Measurements from ENCODE around the gene DLGAP1. TPM values are rescaled to one million over a fixed set of nuclear protein-coding genes. Genes with fewer than 3 reads are reported as not detected.

The DLGAP1 gene
- total RNA-seq, 1 donor from 2014 or later, result 0.05 TPM

- DNase-seq, result peak; percentile 71
- no peaks in the 10 kb centered on the region for H3K36me3 ChIP-seq
- TF ChIP-seq CTCF (IDR thresholded peaks at IDR 0.05; ENCODE audit: borderline replicate concordance), result no peak
- intact Hi-C loops (cut with micrococcal nuclease), result no loop called here
- H3K27me3 ChIP-seq (ENCODE audit: low read depth), result no peaks in the 10 kb centered on the region
- peak overlapping the region; percentile 36 for H3K4me3 ChIP-seq
- peak overlapping the region; percentile 81 for H3K27ac ChIP-seq (replicated peaks)
- peaks cover 26% of the 10 kb centered on the region for H3K4me1 ChIP-seq
- no peaks in the 10 kb centered on the region for H3K9me3 ChIP-seq (replicated peaks)
Observed at GRCh38 chr18:3623769-3624545, 831.1 kb downstream of the DLGAP1 start.

GRCh38 chr18:3620146-3621119 is 834.7 kb downstream of the DLGAP1 start:
- TF ChIP-seq CTCF (IDR thresholded peaks at IDR 0.05; ENCODE audit: borderline replicate concordance), result no peak
- intact Hi-C loops (cut with micrococcal nuclease), result no loop called here
- no peak for DNase-seq
- peaks cover 4% of the 10 kb centered on the region for H3K9me3 ChIP-seq (replicated peaks)
- no peak overlapping the region for H3K27ac ChIP-seq (replicated peaks)
- H3K4me1 ChIP-seq, result peaks cover 26% of the 10 kb centered on the region
- H3K36me3 ChIP-seq, result no peaks in the 10 kb centered on the region
- no peaks in the 10 kb centered on the region for H3K27me3 ChIP-seq (ENCODE audit: low read depth)
- H3K4me3 ChIP-seq, result no peak overlapping the region

- H3K4me3 ChIP-seq, result no peak overlapping the region
- TF ChIP-seq CTCF (IDR thresholded peaks at IDR 0.05; ENCODE audit: borderline replicate concordance), result no peak
- peaks cover 24% of the 10 kb centered on the region for H3K4me1 ChIP-seq
- no peaks in the 10 kb centered on the region for H3K36me3 ChIP-seq
- H3K9me3 ChIP-seq (replicated peaks), result peaks cover 4% of the 10 kb centered on the region
- intact Hi-C loops (cut with micrococcal nuclease), result no loop called here
- no peak for DNase-seq
- H3K27ac ChIP-seq (replicated peaks), result no peak overlapping the region
- no peaks in the 10 kb centered on the region for H3K27me3 ChIP-seq (ENCODE audit: low read depth)
Observed at GRCh38 chr18:3619746-3620145, 835.4 kb downstream of the DLGAP1 start.

GRCh38 chr18:3619222-3619621 is 835.9 kb downstream of the DLGAP1 start:
- peaks cover 19% of the 10 kb centered on the region for H3K4me1 ChIP-seq
- no peaks in the 10 kb centered on the region for H3K36me3 ChIP-seq
- H3K9me3 ChIP-seq (replicated peaks), result peaks cover 4% of the 10 kb centered on the region
- H3K27me3 ChIP-seq (ENCODE audit: low read depth), result no peaks in the 10 kb centered on the region
- no peak overlapping the region for H3K4me3 ChIP-seq
- intact Hi-C loops (cut with micrococcal nuclease), result no loop called here
- no peak overlapping the region for H3K27ac ChIP-seq (replicated peaks)
- TF ChIP-seq CTCF (IDR thresholded peaks at IDR 0.05; ENCODE audit: borderline replicate concordance), result no peak
- DNase-seq, result no peak

- H3K27ac ChIP-seq (replicated peaks), result no peak overlapping the region
- H3K9me3 ChIP-seq (replicated peaks), result peaks cover 4% of the 10 kb centered on the region
- H3K4me3 ChIP-seq, result no peak overlapping the region
- no peaks in the 10 kb centered on the region for H3K36me3 ChIP-seq
- no peaks in the 10 kb centered on the region for H3K27me3 ChIP-seq (ENCODE audit: low read depth)
- intact Hi-C loops (cut with micrococcal nuclease), result no loop called here
- no peak for DNase-seq
- no peak for TF ChIP-seq CTCF (IDR thresholded peaks at IDR 0.05; ENCODE audit: borderline replicate concordance)
- no peaks in the 10 kb centered on the region for H3K4me1 ChIP-seq
Observed at GRCh38 chr18:3616744-3617143, 838.4 kb downstream of the DLGAP1 start.
